ENCODE results near the gene RGN.
"Not testable (repeated sequence)": the region's sequence is repeated elsewhere in the genome, so short reads cannot be mapped to it uniquely, and the experiment has no call there.

Gene RGN

GRCh38 chrX:47078129-47079043 is at the start of gene RGN:
RGN (plus strand) TSS chrX:47078443; CDS start chrX:47081145, 2,702 bp downstream.
- DNase-seq (ENCODE audit: low read depth in 2 of 2) = no peak

DNA sequence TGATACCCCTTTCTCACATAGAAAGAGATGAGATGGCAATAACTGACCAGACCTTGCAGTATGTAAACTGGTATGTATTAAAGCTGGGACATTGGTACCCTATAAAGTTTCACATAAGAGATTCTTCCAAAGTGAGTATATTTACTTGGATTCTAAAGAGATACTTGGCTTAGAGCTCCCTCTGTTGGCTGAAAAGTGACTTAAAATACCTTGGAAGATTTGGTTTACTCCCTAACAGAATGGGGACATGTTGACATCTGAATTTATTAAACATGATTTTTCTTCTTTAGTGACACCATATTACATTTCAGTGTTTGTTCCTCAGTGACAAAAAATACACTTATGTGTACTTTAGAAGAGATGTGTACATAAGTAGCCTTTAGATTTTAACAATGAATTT is 47.9 kb upstream of the RGN start:
- peak in 1 of 2 donors; percentile 33 for DNase-seq (ENCODE audit: low read depth in 2 of 2)

DNA sequence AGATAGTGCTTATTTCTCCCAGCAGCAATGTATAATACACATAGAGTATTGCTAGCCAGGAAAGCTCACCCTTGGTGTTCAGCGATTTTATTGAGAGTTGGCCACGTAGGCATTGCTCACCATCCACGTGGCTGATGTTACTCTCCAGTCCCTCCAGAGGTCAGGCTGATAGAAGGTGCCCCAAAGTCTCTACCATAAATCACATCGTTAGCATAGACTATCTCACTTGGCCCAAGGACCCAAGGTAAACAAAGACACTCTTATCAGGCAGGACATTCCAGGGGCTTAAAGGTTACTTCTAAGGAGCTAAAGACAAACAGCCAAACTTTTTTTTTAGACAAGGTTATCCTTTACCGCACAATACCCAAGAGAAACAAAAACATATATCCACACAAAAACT is 30.3 kb upstream of the RGN start:
- DNase-seq (ENCODE audit: low read depth in 2 of 2) = no peak

- no peak for DNase-seq (ENCODE audit: low read depth in 2 of 2)
These were observed 18.9 kb upstream of the RGN start for GRCh38 chrX:47059142-47059874.

- DNase-seq (ENCODE audit: low read depth in 2 of 2) = no peak
These were observed 17.5 kb upstream of the RGN start for GRCh38 chrX:47060708-47061107.

GRCh38 chrX:47061238-47061919 is 16.9 kb upstream of the RGN start:
- no peak for DNase-seq (ENCODE audit: low read depth in 2 of 2)

GRCh38 chrX:47063179-47063578 is 15.1 kb upstream of the RGN start:
- no peak for DNase-seq (ENCODE audit: low read depth in 2 of 2)

- DNase-seq (ENCODE audit: low read depth in 2 of 2) = no peak
These were observed 10.0 kb upstream of the RGN start for GRCh38 chrX:47068214-47068613.

- DNase-seq (ENCODE audit: low read depth in 2 of 2) = no peak
These were observed 9.5 kb upstream of the RGN start for GRCh38 chrX:47068720-47069119.

DNA sequence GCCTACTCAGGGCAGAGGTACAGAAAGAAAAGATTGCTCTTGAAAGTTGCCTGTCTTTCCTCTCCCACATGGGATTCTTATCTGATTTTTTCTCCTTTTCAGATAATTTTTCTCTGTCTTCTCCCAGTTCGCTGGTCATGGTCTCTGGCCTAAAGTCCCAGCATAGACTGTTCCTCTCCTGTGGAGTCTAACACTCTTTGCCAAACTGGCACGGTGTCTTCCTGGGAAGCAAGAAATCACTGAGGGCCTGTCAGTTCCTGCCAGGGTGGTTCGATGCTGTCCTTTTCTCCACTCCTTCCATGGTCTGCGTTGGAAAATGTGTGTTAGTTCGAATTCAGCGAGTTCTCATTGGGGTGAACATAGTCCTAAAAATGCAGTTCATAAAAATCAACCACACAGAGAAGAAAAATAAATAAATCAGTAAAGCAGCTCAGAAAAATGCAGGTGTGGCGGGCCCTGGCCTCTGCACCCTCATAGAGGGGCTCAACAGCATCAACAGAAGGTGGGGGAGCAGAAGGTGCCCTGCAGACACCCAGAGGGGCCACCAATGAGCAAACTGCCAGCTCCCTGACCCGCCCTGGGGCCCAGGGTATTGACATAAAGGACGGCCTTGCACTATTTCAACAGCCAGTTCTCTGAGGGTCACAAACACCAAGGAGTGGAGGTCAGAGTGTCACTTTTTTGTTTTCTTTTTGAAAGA is 2.1 kb downstream of the RGN start:
- DNase-seq (ENCODE audit: low read depth in 2 of 2) = no peak

- no peak for DNase-seq (ENCODE audit: low read depth in 2 of 2)
These were observed 2.6 kb downstream of the RGN start for GRCh38 chrX:47080915-47081236.

- DNase-seq (ENCODE audit: low read depth in 2 of 2) = no peak
These were observed 13.0 kb downstream of the RGN start for GRCh38 chrX:47091149-47091775.

DNA sequence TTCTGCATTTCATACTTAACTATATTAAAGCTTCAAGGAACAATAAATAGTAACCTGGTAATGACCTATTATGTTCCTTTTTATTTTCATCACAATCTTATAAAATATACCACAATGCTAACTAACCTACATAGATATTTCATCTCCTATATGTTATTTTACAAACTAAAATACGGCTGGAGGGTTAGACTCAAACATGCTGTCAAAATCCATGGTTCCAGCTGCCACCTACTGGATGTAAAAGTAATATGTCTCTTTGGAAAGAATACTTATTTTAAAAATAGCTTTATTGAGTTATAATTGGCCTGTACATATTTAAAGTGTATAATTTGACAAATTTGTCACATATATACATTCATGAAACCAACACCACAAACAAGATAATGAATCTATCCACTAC is 15.0 kb downstream of the RGN start:
- no peak for DNase-seq (ENCODE audit: low read depth in 2 of 2)

GRCh38 chrX:47093860-47094259 is 15.6 kb downstream of the RGN start:
- no peak for DNase-seq (ENCODE audit: low read depth in 2 of 2)

- no peak for DNase-seq (ENCODE audit: low read depth in 2 of 2)
These were observed 18.8 kb downstream of the RGN start for GRCh38 chrX:47097018-47097417.

GRCh38 chrX:47098338-47099094 is 20.3 kb downstream of the RGN start:
- no peak for DNase-seq (ENCODE audit: low read depth in 2 of 2)

DNA sequence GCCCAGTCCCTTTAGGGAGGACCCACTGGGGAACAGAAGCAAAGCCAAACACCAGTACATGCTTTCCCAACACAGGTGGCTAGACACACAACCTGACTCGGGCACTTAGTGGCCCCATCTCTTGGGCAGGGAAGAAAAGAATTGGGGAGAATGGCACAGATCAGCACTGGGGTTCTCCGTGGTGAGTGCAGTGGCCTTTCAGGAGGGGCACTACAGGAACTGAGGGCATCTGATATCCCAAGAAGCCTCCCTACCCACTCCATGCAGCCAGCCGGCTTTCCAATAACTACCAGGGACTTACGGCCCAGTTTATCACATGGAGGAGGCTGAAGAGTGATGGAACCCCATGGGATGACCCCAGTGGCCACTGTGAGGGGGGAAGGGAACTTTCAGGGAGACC is 23.0 kb downstream of the RGN start:
- DNase-seq (ENCODE audit: low read depth in 2 of 2) = no peak

DNA sequence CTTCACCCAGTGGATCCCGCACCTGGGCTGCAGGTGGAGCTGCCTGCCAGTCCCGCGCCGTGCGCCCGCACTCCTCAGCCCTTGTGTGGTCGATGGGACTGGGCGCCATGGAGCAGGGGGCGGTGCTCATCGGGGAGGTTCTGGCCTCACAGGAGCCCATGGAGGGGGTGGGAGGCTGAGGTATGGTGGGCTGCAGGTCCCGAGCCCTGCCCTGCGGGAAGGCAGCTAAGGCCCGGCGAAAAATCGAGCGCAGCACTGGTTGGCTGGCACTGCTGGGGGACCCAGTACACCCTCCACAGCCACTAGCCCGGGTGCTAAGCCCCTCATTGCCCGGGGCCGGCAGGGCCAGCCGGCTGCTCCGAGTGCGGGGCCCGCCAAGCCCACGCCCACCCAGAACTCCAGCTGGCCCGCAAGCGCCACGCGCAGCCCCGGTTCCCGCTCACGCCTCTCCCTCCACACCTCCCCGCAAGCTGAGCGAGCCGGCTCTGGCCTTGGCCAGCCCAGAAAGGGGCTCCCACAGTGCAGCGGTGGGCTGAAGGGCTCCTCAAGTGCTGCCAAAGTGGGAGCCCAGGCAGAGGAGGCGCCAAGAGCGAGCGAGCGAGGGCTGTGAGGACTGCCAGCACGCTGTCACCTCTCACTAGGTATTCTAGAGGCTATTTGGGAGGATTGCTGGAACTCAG is 32.8 kb downstream of the RGN start:
- not testable (repeated sequence) for DNase-seq (ENCODE audit: low read depth in 2 of 2)

- DNase-seq (ENCODE audit: low read depth in 2 of 2) = no peak
These were observed 34.2 kb downstream of the RGN start for GRCh38 chrX:47112316-47112954.

Data from activated CD4-positive, alpha-beta T cell treated with anti-CD3 and anti-CD28 coated beads for 24 hours (primary cell).